ENCODE measurements around the gene DDX4. TPM values are rescaled to one million over a fixed set of nuclear protein-coding genes. Genes with fewer than 3 reads are reported as not detected.

The DDX4 gene
- total and polyA plus RNA-seq, 2 donors (not counting 1 experiment from before 2014, with no cell fraction given) = not detected

DNA sequence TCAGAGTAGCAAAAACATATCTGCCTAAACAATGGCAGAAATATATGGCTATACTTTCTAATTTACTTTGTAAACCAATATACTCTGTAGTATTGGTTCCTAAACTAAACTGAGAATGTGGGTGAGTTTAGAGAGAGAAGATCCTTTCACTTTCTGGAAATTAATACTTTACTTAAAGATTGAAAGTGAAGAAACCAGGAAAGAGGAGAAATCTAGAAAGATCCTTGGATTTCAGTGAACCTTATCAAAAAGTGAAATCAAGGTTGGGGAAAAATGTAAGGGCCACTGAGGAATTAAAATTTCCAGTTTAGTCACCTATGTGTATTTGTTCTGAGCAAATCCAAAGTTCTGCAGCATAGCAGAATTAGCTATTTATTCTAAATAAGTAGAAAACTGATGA is 31.6 kb upstream of the DDX4 start:
- H3K4me3 ChIP-seq (ENCODE audit: control extremely low read depth in 1 of 5, extremely low read depth in 1 of 5, insufficient read depth in 1 of 5, low read depth in 2 of 5, low read length in 4 of 5) = no peak overlapping the region
- DNase-seq (no peak), ATAC-seq (ENCODE audit: low read depth) (no peak)
- H4K20me1 ChIP-seq (ENCODE audit: control insufficient read depth, insufficient read depth, low read length, poor library complexity, severe bottlenecking) = no peaks in the 10 kb centered on the region
- Mint-ChIP-seq H3K9me3 (ENCODE audit: insufficient read depth) (no peaks in the 10 kb centered on the region), H3K27me3 (no peaks in the 10 kb centered on the region), H3K4me1 (peaks cover 15% of the 10 kb centered on the region), H3K4me3 (no peak overlapping the region), H3K27ac (no peak overlapping the region)
- H3K27ac ChIP-seq (ENCODE audit: low read length in 2 of 2) = no peak overlapping the region
- intact Hi-C loops (cut with micrococcal nuclease) = no loop called here
- no peaks in the 10 kb centered on the region for H3K9me3 ChIP-seq (ENCODE audit: control extremely low read depth in 1 of 3, control insufficient read depth in 2 of 3, insufficient read depth in 1 of 3, low read length in 2 of 3)
- no peak for TF ChIP-seq EZH2 (IDR thresholded peaks at IDR 0.05; ENCODE audit: borderline replicate concordance, insufficient read depth, low read depth, low read length, poor library complexity, severe bottlenecking)
- TF ChIP-seq CTCF (IDR thresholded peaks at IDR 0.05) = no peak
- peaks cover 0 to 6% of the 10 kb centered on the region in 2 experiments for H3K36me3 ChIP-seq (replicated peaks in 1 of 2; ENCODE audit: control extremely low read depth in 1 of 2, control insufficient read depth in 1 of 2, extremely low read depth in 1 of 2, insufficient read depth in 2 of 2, low read length in 1 of 2)
- H3K27me3 ChIP-seq (replicated peaks in 1 of 4; ENCODE audit: control extremely low read depth in 1 of 4, control insufficient read depth in 3 of 4, insufficient read depth in 4 of 4, low read length in 3 of 4) = no peaks in the 10 kb centered on the region
- H3K4me1 ChIP-seq (ENCODE audit: control insufficient read depth in 2 of 2, insufficient read depth in 2 of 2, low read length in 2 of 2) = peaks cover 9 to 11% of the 10 kb centered on the region in 2 donors
- H2AFZ ChIP-seq (ENCODE audit: insufficient read depth, low read depth, low read length, poor library complexity, severe bottlenecking) = no peak overlapping the region
- ChIA-PET POLR2A (no interaction called here), CTCF (interaction anchor here (2.8 kb wide), 1 partner anchor 14 kb away, joined by 12 read pairs; no protein-coding TSS in a partner anchor)
- H3K9ac ChIP-seq (ENCODE audit: low read length) = no peak overlapping the region
- H3K79me2 ChIP-seq (ENCODE audit: control insufficient read depth, insufficient read depth, low read length) = peaks cover 44% of the 10 kb centered on the region
- no peak overlapping the region for H3K4me2 ChIP-seq (replicated peaks; ENCODE audit: low read depth, low read length, poor library complexity, severe bottlenecking)

DNA sequence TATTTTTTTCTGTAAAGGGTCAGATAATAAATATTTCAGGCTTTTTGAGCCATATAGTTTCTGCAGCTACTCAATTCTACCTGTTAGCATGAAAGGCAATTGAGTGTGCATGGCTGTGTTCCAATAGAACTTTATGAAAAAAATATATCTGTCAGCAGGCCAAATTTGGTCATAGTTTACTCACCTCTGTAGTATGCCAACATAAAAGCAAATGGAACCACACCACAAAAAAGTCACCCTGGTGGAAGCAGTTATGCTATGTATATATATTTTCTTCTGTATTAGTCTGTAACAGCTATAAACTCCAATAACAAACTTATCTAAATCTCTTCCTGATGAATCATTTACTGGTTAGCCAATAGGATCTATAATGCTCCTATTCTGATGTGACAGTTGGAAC is 29.1 kb upstream of the DDX4 start:
- DNase-seq (no peak), ATAC-seq (ENCODE audit: low read depth) (no peak)
- intact Hi-C loops (cut with micrococcal nuclease) = no loop called here
- ChIA-PET CTCF (interaction anchor here (2.0 kb wide), 1 partner anchor 17 kb away, joined by 6 read pairs; no protein-coding TSS in a partner anchor), POLR2A (no interaction called here)
- H3K9me3 ChIP-seq (ENCODE audit: control extremely low read depth in 1 of 3, control insufficient read depth in 2 of 3, insufficient read depth in 1 of 3, low read length in 2 of 3) = no peaks in the 10 kb centered on the region
- H3K4me1 ChIP-seq (ENCODE audit: control insufficient read depth in 2 of 2, insufficient read depth in 2 of 2, low read length in 2 of 2) = peaks cover 11 to 19% of the 10 kb centered on the region in 2 donors
- H3K4me2 ChIP-seq (replicated peaks; ENCODE audit: low read depth, low read length, poor library complexity, severe bottlenecking) = no peak overlapping the region
- Mint-ChIP-seq H3K4me3 (no peak overlapping the region), H3K4me1 (peaks cover 19% of the 10 kb centered on the region), H3K27me3 (no peaks in the 10 kb centered on the region), H3K9me3 (ENCODE audit: insufficient read depth) (no peaks in the 10 kb centered on the region), H3K27ac (no peak overlapping the region)
- no peaks in the 10 kb centered on the region for H4K20me1 ChIP-seq (ENCODE audit: control insufficient read depth, insufficient read depth, low read length, poor library complexity, severe bottlenecking)
- no peaks in the 10 kb centered on the region for H3K27me3 ChIP-seq (replicated peaks in 1 of 4; ENCODE audit: control extremely low read depth in 1 of 4, control insufficient read depth in 3 of 4, insufficient read depth in 4 of 4, low read length in 3 of 4)
- H3K36me3 ChIP-seq (replicated peaks in 1 of 2; ENCODE audit: control extremely low read depth in 1 of 2, control insufficient read depth in 1 of 2, extremely low read depth in 1 of 2, insufficient read depth in 2 of 2, low read length in 1 of 2) = peaks cover 0 to 6% of the 10 kb centered on the region in 2 experiments
- peaks cover 47% of the 10 kb centered on the region for H3K79me2 ChIP-seq (ENCODE audit: control insufficient read depth, insufficient read depth, low read length)
- TF ChIP-seq EZH2 (IDR thresholded peaks at IDR 0.05; ENCODE audit: borderline replicate concordance, insufficient read depth, low read depth, low read length, poor library complexity, severe bottlenecking) (no peak), CTCF (IDR thresholded peaks at IDR 0.05) (no peak)
- no peak overlapping the region for H3K27ac ChIP-seq (ENCODE audit: low read length in 2 of 2)
- H3K9ac ChIP-seq (ENCODE audit: low read length) = no peak overlapping the region
- H2AFZ ChIP-seq (ENCODE audit: insufficient read depth, low read depth, low read length, poor library complexity, severe bottlenecking) = no peak overlapping the region
- H3K4me3 ChIP-seq (ENCODE audit: control extremely low read depth in 1 of 5, extremely low read depth in 1 of 5, insufficient read depth in 1 of 5, low read depth in 2 of 5, low read length in 4 of 5) = no peak overlapping the region

Data from B cell (primary cell).